SU-DHL-6 (cell line): ENCODE results near the gene TDP2.

ENCODE experiments used
- CTCF ChIP-seq: fragments of 200-600 bp; sonication (generic); IDR thresholded peaks from one replicate; pipeline ENCODE4 v1.5.1; 2017; ENCODE audit warnings: antibody characterized with exemption, mild to moderate bottlenecking, low read length, moderate library complexity; ENCODE audit not compliant: insufficient read depth, poor library complexity, severe bottlenecking
- EZH2phosphoT487 ChIP-seq: fragments of 200-600 bp; sonication (generic), shearing (Covaris generic); conservative IDR thresholded peaks from 2 replicates; pipeline ENCODE4 v1.6.1; 2018; ENCODE audit warnings: mild to moderate bottlenecking, antibody characterized with exemption, low read length, moderate library complexity, mixed read lengths

GRCh38 chr6:24649691-24650090, 17.0 kb downstream of the TDP2 start:
- TF ChIP-seq CTCF (no peak), EZH2phosphoT487 (no peak)
